Ecto neural progenitor cell (in vitro differentiated cells): ENCODE data around the gene STIM2.
"Not testable (repeated sequence)": the region's sequence is repeated elsewhere in the genome, so short reads cannot be mapped to it uniquely, and the experiment has no call there.

Experiments
- DNase-seq: peaks from one replicate; pipeline ENCODE4 v3.0.0-alpha.2; 2018; ENCODE audit warnings: low spot score

The STIM2 gene

GRCh38 chr4:27001398-27002164 lies 140.9 kb downstream of the STIM2 start:
- no peak for DNase-seq

- DNase-seq, result no peak
These were observed 143.0 kb downstream of the STIM2 start for GRCh38 chr4:27003642-27004113.

- no peak for DNase-seq
These were observed 144.9 kb downstream of the STIM2 start for GRCh38 chr4:27005501-27005900.

GRCh38 chr4:27005905-27006590 lies 145.4 kb downstream of the STIM2 start:
- DNase-seq, result no peak

GRCh38 chr4:27006646-27007045 lies 146.0 kb downstream of the STIM2 start:
- no peak for DNase-seq

- no peak for DNase-seq
These were observed 146.9 kb downstream of the STIM2 start for GRCh38 chr4:27007507-27007906.

GRCh38 chr4:27008679-27009078 lies 148.0 kb downstream of the STIM2 start:
- no peak for DNase-seq

- DNase-seq, result no peak
These were observed 148.9 kb downstream of the STIM2 start for GRCh38 chr4:27009539-27009938.

- no peak for DNase-seq
These were observed 149.8 kb downstream of the STIM2 start for GRCh38 chr4:27010334-27010940.

GRCh38 chr4:27011401-27011800 lies 150.8 kb downstream of the STIM2 start:
- no peak for DNase-seq

- no peak for DNase-seq
These were observed 152.4 kb downstream of the STIM2 start for GRCh38 chr4:27013012-27013411.

- DNase-seq, result no peak
These were observed 155.9 kb downstream of the STIM2 start for GRCh38 chr4:27016551-27016950.

- DNase-seq, result no peak
These were observed 157.0 kb downstream of the STIM2 start for GRCh38 chr4:27017623-27018022.

GRCh38 chr4:27018076-27018475 lies 157.4 kb downstream of the STIM2 start:
- DNase-seq, result no peak

- no peak for DNase-seq
These were observed 158.3 kb downstream of the STIM2 start for GRCh38 chr4:27018910-27019309.

GRCh38 chr4:27019766-27020165 lies 159.1 kb downstream of the STIM2 start:
- no peak for DNase-seq

- DNase-seq, result no peak
These were observed 159.6 kb downstream of the STIM2 start for GRCh38 chr4:27020203-27020602.

GRCh38 chr4:27020603-27021002 lies 160.0 kb downstream of the STIM2 start:
- no peak for DNase-seq

- no peak for DNase-seq
These were observed 162.3 kb downstream of the STIM2 start for GRCh38 chr4:27022963-27023362.

GRCh38 chr4:27023366-27023765 lies 162.7 kb downstream of the STIM2 start:
- no peak for DNase-seq

GRCh38 chr4:27024805-27025204 lies 164.2 kb downstream of the STIM2 start:
- no peak for DNase-seq

- DNase-seq, result no peak
These were observed 166.8 kb downstream of the STIM2 start for GRCh38 chr4:27027428-27027827.

- not testable (repeated sequence) for DNase-seq
These were observed 174.5 kb downstream of the STIM2 start for GRCh38 chr4:27035127-27035526.
